ENCODE data around the gene GOLGA6L7. TPM values are rescaled to one million over a fixed set of nuclear protein-coding genes. Genes with fewer than 3 reads are reported as not detected.
"Not testable (repeated sequence)": the region's sequence is repeated elsewhere in the genome, so short reads cannot be mapped to it uniquely, and the experiment has no call there.

GOLGA6L7 gene
- total RNA-seq, 1 experiment from 2014 or later, result not detected

GRCh38 chr15:28819930-28820295 is 28.5 kb downstream of the GOLGA6L7 start:
- BruUV-seq (replicated peaks); H3K4me3 ChIP-seq (ENCODE audit: low read depth, low read length); CTCF ChIA-PET; H3K27me3 Mint-ChIP-seq (ENCODE audit: insufficient read depth, unreplicated experiment); H3K4me3 Mint-ChIP-seq (ENCODE audit: unreplicated experiment); H3K27ac Mint-ChIP-seq (ENCODE audit: unreplicated experiment); DNase-seq; H3K4me1 Mint-ChIP-seq (ENCODE audit: low read depth, unreplicated experiment); H3K36me3 ChIP-seq (ENCODE audit: control insufficient read depth, insufficient read depth, low read length); H3K27me3 ChIP-seq (replicated peaks; ENCODE audit: control insufficient read depth, insufficient read depth, low read length); H3K9me3 Mint-ChIP-seq (ENCODE audit: unreplicated experiment); H3K36me3 Mint-ChIP-seq (ENCODE audit: insufficient read depth, unreplicated experiment); POLR2A ChIA-PET; intact Hi-C loops (cut with micrococcal nuclease; ENCODE audit: unreplicated experiment); H3K9me3 ChIP-seq; H3K4me1 ChIP-seq: not testable (repeated sequence)

DNA sequence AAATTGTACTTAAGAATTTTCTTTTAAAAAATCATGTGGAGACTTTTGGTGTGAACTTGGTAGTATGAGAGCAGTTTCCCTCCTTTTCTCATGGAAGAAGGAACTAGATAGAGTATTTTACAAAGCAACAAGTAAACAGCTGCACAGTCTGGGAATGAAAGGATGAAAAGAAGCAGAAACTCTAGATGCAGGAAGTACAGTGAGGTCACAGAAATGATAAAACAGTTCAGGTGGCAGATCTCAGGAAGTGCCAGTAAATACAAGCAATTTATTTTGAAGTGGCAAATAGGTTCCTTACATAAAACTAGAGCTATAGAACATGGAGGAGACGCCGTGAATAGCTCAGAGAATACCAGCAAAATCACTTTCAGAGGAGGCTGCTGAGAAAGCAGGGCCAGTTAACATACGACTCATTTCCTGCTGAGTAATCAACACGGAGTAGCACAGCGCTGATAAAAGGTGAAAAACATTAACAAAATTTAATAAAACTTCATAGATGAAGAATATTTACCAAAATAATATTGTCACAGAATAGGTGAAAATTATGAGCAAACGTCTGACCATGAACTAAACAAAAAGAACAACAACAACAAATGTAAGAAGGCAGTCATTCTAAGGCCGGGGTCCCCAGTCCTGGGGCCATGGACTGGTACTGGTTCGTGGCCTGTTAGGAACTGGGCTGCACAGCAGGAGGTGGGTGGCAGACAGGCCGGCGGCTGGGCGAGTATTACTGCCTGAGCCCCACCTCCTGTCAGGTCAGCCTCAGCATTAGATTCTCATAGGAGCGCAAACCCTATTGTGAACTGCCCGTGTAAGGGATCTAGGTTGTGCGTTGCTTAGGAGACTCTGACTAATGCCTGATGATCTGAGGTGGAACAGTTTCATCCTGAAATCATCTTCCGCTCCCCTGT is 29.2 kb downstream of the GOLGA6L7 start:
- DNase-seq; H3K36me3 Mint-ChIP-seq (ENCODE audit: insufficient read depth, unreplicated experiment); H3K9me3 ChIP-seq; H3K27me3 ChIP-seq (replicated peaks; ENCODE audit: control insufficient read depth, insufficient read depth, low read length); H3K9me3 Mint-ChIP-seq (ENCODE audit: unreplicated experiment); BruUV-seq (replicated peaks); H3K4me3 ChIP-seq (ENCODE audit: low read depth, low read length); CTCF ChIA-PET; intact Hi-C loops (cut with micrococcal nuclease; ENCODE audit: unreplicated experiment); H3K4me3 Mint-ChIP-seq (ENCODE audit: unreplicated experiment); POLR2A ChIA-PET; H3K4me1 ChIP-seq; H3K4me1 Mint-ChIP-seq (ENCODE audit: low read depth, unreplicated experiment); H3K36me3 ChIP-seq (ENCODE audit: control insufficient read depth, insufficient read depth, low read length); H3K27me3 Mint-ChIP-seq (ENCODE audit: insufficient read depth, unreplicated experiment); H3K27ac Mint-ChIP-seq (ENCODE audit: unreplicated experiment): not testable (repeated sequence)

- intact Hi-C loops (cut with micrococcal nuclease; ENCODE audit: unreplicated experiment); BruUV-seq (replicated peaks); H3K27ac Mint-ChIP-seq (ENCODE audit: unreplicated experiment); H3K36me3 Mint-ChIP-seq (ENCODE audit: insufficient read depth, unreplicated experiment); H3K4me1 ChIP-seq; H3K36me3 ChIP-seq (ENCODE audit: control insufficient read depth, insufficient read depth, low read length); H3K4me3 Mint-ChIP-seq (ENCODE audit: unreplicated experiment); POLR2A ChIA-PET; H3K9me3 Mint-ChIP-seq (ENCODE audit: unreplicated experiment); H3K9me3 ChIP-seq; H3K4me1 Mint-ChIP-seq (ENCODE audit: low read depth, unreplicated experiment); CTCF ChIA-PET; DNase-seq; H3K4me3 ChIP-seq (ENCODE audit: low read depth, low read length); H3K27me3 ChIP-seq (replicated peaks; ENCODE audit: control insufficient read depth, insufficient read depth, low read length); H3K27me3 Mint-ChIP-seq (ENCODE audit: insufficient read depth, unreplicated experiment): not testable (repeated sequence)
These were observed 30.3 kb downstream of the GOLGA6L7 start for GRCh38 chr15:28818168-28818567.

- DNase-seq; H3K4me1 Mint-ChIP-seq (ENCODE audit: low read depth, unreplicated experiment); intact Hi-C loops (cut with micrococcal nuclease; ENCODE audit: unreplicated experiment): not testable (repeated sequence)
These were observed 34.4 kb downstream of the GOLGA6L7 start for GRCh38 chr15:28814059-28814458.

GRCh38 chr15:28813392-28813791 is 35.1 kb downstream of the GOLGA6L7 start:
- POLR2A ChIA-PET; H3K27ac Mint-ChIP-seq (ENCODE audit: unreplicated experiment); H3K9me3 ChIP-seq; H3K36me3 Mint-ChIP-seq (ENCODE audit: insufficient read depth, unreplicated experiment); H3K4me1 ChIP-seq; DNase-seq; H3K27me3 ChIP-seq (replicated peaks; ENCODE audit: control insufficient read depth, insufficient read depth, low read length); H3K36me3 ChIP-seq (ENCODE audit: control insufficient read depth, insufficient read depth, low read length); H3K4me1 Mint-ChIP-seq (ENCODE audit: low read depth, unreplicated experiment); CTCF ChIA-PET; H3K4me3 Mint-ChIP-seq (ENCODE audit: unreplicated experiment); intact Hi-C loops (cut with micrococcal nuclease; ENCODE audit: unreplicated experiment); H3K4me3 ChIP-seq (ENCODE audit: low read depth, low read length); H3K9me3 Mint-ChIP-seq (ENCODE audit: unreplicated experiment); BruUV-seq (replicated peaks): not testable (repeated sequence)
- peaks cover 10% of the 10 kb centered on the region for H3K27me3 Mint-ChIP-seq (ENCODE audit: insufficient read depth, unreplicated experiment)

More at GRCh38 chr15:28814059-28814458, 34.4 kb downstream of the GOLGA6L7 start:
- H3K27me3 Mint-ChIP-seq (ENCODE audit: insufficient read depth, unreplicated experiment), result peaks cover 10% of the 10 kb centered on the region
- POLR2A ChIA-PET; H3K4me3 ChIP-seq (ENCODE audit: low read depth, low read length); H3K4me3 Mint-ChIP-seq (ENCODE audit: unreplicated experiment); H3K4me1 ChIP-seq; H3K9me3 Mint-ChIP-seq (ENCODE audit: unreplicated experiment); H3K36me3 Mint-ChIP-seq (ENCODE audit: insufficient read depth, unreplicated experiment); H3K9me3 ChIP-seq; CTCF ChIA-PET; BruUV-seq (replicated peaks); H3K27me3 ChIP-seq (replicated peaks; ENCODE audit: control insufficient read depth, insufficient read depth, low read length); H3K36me3 ChIP-seq (ENCODE audit: control insufficient read depth, insufficient read depth, low read length); H3K27ac Mint-ChIP-seq (ENCODE audit: unreplicated experiment): not testable (repeated sequence)

DNA sequence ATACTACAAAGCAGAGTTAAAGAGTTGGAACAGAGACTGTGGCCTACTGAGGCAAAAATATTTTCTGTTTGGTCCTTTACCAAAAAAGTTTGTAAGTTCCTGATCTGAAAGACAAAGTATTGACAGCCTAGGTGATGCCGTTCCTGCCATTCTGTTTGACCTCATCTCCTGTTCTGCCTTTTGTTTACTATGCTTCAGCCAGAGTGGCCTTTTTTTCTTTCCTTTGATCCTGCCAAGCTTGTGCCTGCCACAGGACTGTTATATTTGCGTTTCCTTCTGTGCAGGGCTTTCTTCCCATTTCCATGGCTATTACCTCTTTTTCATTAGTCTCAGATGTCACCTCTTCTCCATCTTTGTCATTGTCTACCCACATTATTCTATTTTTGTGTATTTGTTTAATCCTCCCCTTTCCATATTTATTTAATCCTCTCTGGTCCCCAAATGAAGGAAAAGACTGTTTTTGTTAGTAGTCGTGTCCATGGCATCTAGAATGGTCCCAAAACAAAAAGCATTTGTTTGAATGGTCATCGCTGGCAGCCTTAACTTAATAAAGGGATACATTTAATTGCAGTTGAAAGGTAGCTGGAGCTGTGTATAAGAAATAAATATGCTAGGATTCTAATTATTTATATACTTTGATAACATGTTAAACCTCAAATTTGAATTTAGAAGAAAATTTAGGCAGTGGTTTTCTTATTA is 36.4 kb downstream of the GOLGA6L7 start:
- H3K27ac Mint-ChIP-seq (ENCODE audit: unreplicated experiment); H3K4me1 ChIP-seq; H3K9me3 ChIP-seq; DNase-seq; H3K4me3 Mint-ChIP-seq (ENCODE audit: unreplicated experiment); POLR2A ChIA-PET; H3K4me3 ChIP-seq (ENCODE audit: low read depth, low read length); H3K4me1 Mint-ChIP-seq (ENCODE audit: low read depth, unreplicated experiment); H3K36me3 Mint-ChIP-seq (ENCODE audit: insufficient read depth, unreplicated experiment); H3K27me3 ChIP-seq (replicated peaks; ENCODE audit: control insufficient read depth, insufficient read depth, low read length); CTCF ChIA-PET; BruUV-seq (replicated peaks); H3K36me3 ChIP-seq (ENCODE audit: control insufficient read depth, insufficient read depth, low read length); intact Hi-C loops (cut with micrococcal nuclease; ENCODE audit: unreplicated experiment); H3K9me3 Mint-ChIP-seq (ENCODE audit: unreplicated experiment): not testable (repeated sequence)
- H3K27me3 Mint-ChIP-seq (ENCODE audit: insufficient read depth, unreplicated experiment), result peaks cover 10% of the 10 kb centered on the region

DNA sequence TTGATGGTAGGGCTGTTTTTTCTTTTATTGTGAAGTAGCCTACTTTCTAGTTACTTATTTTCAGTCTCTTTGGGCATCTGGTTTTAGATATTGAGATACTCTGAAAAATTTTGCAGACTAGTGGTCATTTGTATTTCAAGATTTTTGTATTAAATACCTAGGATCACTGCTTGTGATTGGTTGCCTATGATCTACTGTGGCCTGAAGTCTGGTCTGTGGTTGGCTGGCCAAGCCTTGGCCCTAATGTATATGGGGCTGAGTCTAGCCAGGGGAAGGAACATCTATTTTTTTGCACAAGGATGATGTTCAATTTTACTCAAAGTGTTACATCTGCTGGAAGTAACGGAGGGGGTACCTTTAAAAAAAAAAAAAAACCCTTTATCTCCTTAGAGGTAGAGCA is 38.0 kb downstream of the GOLGA6L7 start:
- H3K4me3 ChIP-seq (ENCODE audit: low read depth, low read length); H3K36me3 Mint-ChIP-seq (ENCODE audit: insufficient read depth, unreplicated experiment); POLR2A ChIA-PET; CTCF ChIA-PET; H3K36me3 ChIP-seq (ENCODE audit: control insufficient read depth, insufficient read depth, low read length); H3K27ac Mint-ChIP-seq (ENCODE audit: unreplicated experiment); H3K9me3 ChIP-seq; BruUV-seq (replicated peaks); intact Hi-C loops (cut with micrococcal nuclease; ENCODE audit: unreplicated experiment); H3K4me1 Mint-ChIP-seq (ENCODE audit: low read depth, unreplicated experiment); H3K27me3 ChIP-seq (replicated peaks; ENCODE audit: control insufficient read depth, insufficient read depth, low read length); H3K4me3 Mint-ChIP-seq (ENCODE audit: unreplicated experiment); H3K9me3 Mint-ChIP-seq (ENCODE audit: unreplicated experiment); H3K4me1 ChIP-seq; DNase-seq: not testable (repeated sequence)
- H3K27me3 Mint-ChIP-seq (ENCODE audit: insufficient read depth, unreplicated experiment), result peaks cover 10% of the 10 kb centered on the region

Measured in Caco-2 (cell line).